ENCODE measurements around the gene SP100. TPM values are rescaled to one million over a fixed set of nuclear protein-coding genes. Genes with fewer than 3 reads are reported as not detected.

The SP100 gene
- total and polyA plus RNA-seq, 2 of the 8 experiments (the other 6 are each of a cell fraction or from before 2014, with no cell fraction given) = 0.06 to 1.1 TPM

- TF ChIP-seq NRF1 (IDR thresholded peaks at IDR 0.05; ENCODE audit: low read depth, low read length) = no peak
- no peak for TF ChIP-seq SP2 (IDR thresholded peaks at IDR 0.05; ENCODE audit: low read length)
- no peak for TF ChIP-seq SP1 (IDR thresholded peaks at IDR 0.05; ENCODE audit: low read depth, low read length)
- no peak for TF ChIP-seq GABPA (IDR thresholded peaks at IDR 0.05; ENCODE audit: borderline replicate concordance, insufficient read depth, low read length)
- TF ChIP-seq SIRT6 (IDR thresholded peaks at IDR 0.05; ENCODE audit: low read length) = no peak
- no peak for TF ChIP-seq EGR1 (IDR thresholded peaks at IDR 0.05; ENCODE audit: borderline replicate concordance, low read depth, low read length)
Observed at GRCh38 chr2:230447036-230447435, 31.0 kb downstream of the SP100 start (continued).
